ENCODE results near the gene IRF4. TPM values are rescaled to one million over a fixed set of nuclear protein-coding genes. Genes with fewer than 3 reads are reported as not detected.

IRF4 gene
- total RNA-seq, 1 experiment from 2014 or later: not detected

DNA sequence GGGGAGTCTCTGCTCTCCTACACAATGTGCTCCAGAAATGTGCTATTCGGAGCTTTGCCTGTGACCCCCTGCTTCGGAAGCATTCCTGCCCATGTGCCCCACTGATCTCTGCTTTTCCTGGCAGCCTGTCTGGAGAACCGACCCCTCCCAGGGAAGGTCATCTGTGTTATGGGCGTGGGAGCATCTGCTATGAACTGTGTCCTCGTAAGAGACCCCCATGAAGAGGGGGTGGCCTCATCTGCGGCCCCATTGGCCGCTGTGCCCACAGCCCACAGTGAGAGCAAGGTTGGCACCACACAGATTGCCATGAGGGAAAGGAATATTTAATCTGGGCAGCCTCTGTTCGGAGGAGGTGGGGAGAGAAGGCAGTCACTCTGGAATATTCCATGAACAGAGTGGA lies 32.7 kb upstream of the IRF4 start:
- no peaks in the 10 kb centered on the region for H3K27me3 Mint-ChIP-seq (ENCODE audit: unreplicated experiment)
- peaks cover 5% of the 10 kb centered on the region for H3K36me3 Mint-ChIP-seq (ENCODE audit: insufficient read depth, unreplicated experiment)
- H3K27ac Mint-ChIP-seq (ENCODE audit: unreplicated experiment): no peak overlapping the region
- no peak for DNase-seq
- intact Hi-C loops (cut with micrococcal nuclease; ENCODE audit: unreplicated experiment): no loop called here
- peaks cover 8% of the 10 kb centered on the region for H3K9me3 Mint-ChIP-seq (ENCODE audit: low read depth, unreplicated experiment)
- TF ChIP-seq, protein P1, sequence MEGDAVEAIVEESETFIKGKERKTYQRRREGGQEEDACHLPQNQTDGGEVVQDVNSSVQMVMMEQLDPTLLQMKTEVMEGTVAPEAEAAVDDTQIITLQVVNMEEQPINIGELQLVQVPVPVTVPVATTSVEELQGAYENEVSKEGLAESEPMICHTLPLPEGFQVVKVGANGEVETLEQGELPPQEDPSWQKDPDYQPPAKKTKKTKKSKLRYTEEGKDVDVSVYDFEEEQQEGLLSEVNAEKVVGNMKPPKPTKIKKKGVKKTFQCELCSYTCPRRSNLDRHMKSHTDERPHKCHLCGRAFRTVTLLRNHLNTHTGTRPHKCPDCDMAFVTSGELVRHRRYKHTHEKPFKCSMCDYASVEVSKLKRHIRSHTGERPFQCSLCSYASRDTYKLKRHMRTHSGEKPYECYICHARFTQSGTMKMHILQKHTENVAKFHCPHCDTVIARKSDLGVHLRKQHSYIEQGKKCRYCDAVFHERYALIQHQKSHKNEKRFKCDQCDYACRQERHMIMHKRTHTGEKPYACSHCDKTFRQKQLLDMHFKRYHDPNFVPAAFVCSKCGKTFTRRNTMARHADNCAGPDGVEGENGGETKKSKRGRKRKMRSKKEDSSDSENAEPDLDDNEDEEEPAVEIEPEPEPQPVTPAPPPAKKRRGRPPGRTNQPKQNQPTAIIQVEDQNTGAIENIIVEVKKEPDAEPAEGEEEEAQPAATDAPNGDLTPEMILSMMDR (IDR thresholded peaks at IDR 0.05; ENCODE audit: unreplicated experiment): no peak
- no TSS peak for BruUV-seq (replicated peaks)
- CTCF ChIA-PET: no interaction called here
- no peak overlapping the region for H3K4me3 Mint-ChIP-seq (ENCODE audit: low read depth, unreplicated experiment)
- no peaks in the 10 kb centered on the region for H3K4me1 Mint-ChIP-seq (ENCODE audit: low read depth, unreplicated experiment)

DNA sequence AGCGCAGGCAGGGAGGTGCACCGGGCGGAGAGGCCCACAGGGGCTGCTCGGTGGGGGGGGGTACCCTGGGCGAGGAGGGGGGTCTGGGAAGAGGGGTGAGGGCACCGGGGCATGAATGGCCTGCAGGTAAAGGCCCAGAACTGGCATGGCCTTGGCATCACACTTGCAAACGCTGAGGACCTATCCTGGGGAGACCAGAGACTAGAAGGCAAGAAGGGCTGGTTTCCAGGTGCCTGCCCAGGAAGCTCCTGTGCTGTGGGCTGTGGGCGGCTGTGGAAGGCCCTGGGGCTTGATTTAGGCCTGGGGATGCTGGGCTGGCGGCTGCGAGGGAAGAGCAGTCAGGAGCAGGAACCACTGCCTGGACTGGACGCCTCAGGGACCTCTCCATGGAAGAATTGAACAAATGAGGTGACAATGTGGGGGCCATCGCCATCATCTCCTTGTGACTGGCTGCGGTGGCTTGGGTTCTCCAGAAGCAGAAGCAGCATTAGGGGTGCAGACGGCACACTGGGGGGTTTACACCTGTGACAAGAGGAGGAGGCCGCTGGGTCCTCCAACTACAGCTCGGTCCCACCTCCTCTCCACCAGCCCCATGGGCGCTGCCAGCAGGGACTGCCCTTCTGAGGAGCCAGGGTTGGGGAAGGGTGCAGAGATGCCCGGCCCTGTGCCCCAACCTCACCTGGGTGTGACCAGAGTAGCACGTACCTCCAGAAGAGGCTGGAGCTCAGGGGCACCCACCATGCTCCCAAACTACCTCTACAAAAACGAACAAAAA lies 32.1 kb upstream of the IRF4 start:
- DNase-seq: no peak
- intact Hi-C loops (cut with micrococcal nuclease; ENCODE audit: unreplicated experiment): no loop called here
- TF ChIP-seq, protein P1 (IDR thresholded peaks at IDR 0.05; ENCODE audit: unreplicated experiment): no peak
- H3K9me3 Mint-ChIP-seq (ENCODE audit: low read depth, unreplicated experiment): peaks cover 12% of the 10 kb centered on the region
- H3K36me3 Mint-ChIP-seq (ENCODE audit: insufficient read depth, unreplicated experiment): peaks cover 5% of the 10 kb centered on the region
- H3K27me3 Mint-ChIP-seq (ENCODE audit: unreplicated experiment): no peaks in the 10 kb centered on the region
- BruUV-seq (replicated peaks): no TSS peak
- CTCF ChIA-PET: no interaction called here
- H3K4me1 Mint-ChIP-seq (ENCODE audit: low read depth, unreplicated experiment): no peaks in the 10 kb centered on the region
- H3K4me3 Mint-ChIP-seq (ENCODE audit: low read depth, unreplicated experiment): no peak overlapping the region
- H3K27ac Mint-ChIP-seq (ENCODE audit: unreplicated experiment): no peak overlapping the region

DNA sequence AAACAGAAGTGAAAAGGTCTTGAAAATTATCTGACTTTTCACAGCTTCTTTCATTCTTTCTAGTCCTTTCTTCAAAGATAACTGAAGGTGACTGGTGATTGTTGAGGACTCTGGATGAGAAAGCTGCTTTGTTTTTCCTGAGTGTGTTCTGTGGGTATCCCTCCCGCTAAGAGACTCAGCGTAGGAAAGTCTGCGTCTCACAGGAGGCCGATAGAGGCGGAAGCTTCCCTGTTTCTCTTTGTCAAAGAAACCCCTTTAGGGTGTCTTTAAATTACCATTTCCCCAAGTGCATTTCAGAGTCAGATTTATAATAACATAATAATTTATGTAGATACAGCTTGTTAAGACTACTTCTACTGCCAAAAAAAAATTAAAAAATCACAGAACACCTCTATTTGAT lies 31.2 kb upstream of the IRF4 start:
- no peaks in the 10 kb centered on the region for H3K27me3 Mint-ChIP-seq (ENCODE audit: unreplicated experiment)
- no peak for DNase-seq
- H3K9me3 Mint-ChIP-seq (ENCODE audit: low read depth, unreplicated experiment): peaks cover 9% of the 10 kb centered on the region
- CTCF ChIA-PET: no interaction called here
- H3K36me3 Mint-ChIP-seq (ENCODE audit: insufficient read depth, unreplicated experiment): peaks cover 5% of the 10 kb centered on the region
- TF ChIP-seq, protein P1 (IDR thresholded peaks at IDR 0.05; ENCODE audit: unreplicated experiment): no peak
- no peak overlapping the region for H3K27ac Mint-ChIP-seq (ENCODE audit: unreplicated experiment)
- BruUV-seq (replicated peaks): no TSS peak
- intact Hi-C loops (cut with micrococcal nuclease; ENCODE audit: unreplicated experiment): no loop called here
- H3K4me3 Mint-ChIP-seq (ENCODE audit: low read depth, unreplicated experiment): no peak overlapping the region
- no peaks in the 10 kb centered on the region for H3K4me1 Mint-ChIP-seq (ENCODE audit: low read depth, unreplicated experiment)

DNA sequence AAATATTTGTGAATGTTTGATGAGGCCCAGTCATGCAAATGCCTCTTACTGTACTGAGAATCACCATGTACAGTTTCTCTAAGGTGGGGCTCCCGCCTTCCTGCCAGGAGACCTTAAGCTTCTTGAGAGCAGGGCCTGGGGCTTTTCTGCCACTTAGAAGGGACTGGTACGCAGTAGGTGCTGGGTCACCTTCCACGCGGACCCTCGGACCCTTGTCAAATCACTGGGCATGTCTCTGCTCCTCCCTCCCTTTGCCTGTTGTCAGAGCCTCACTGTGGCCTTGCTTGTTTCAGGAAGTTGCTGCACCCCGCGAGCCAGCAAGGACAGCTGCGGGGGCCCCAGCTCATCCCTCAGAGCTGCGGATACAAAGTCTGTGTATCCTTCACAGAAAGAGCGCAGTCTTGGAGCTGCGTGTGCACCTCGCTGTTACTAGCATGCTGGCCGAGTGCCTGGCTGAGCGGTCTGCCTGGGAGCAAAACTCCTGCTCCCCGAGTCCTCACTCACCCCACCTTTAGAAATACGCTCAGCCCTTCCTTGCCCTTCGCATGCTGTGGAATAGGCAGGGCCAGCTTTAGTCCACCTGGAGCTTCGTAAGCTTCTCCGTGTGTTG lies 30.7 kb upstream of the IRF4 start:
- no peak overlapping the region for H3K27ac Mint-ChIP-seq (ENCODE audit: unreplicated experiment)
- TF ChIP-seq, protein P1 (IDR thresholded peaks at IDR 0.05; ENCODE audit: unreplicated experiment): no peak
- BruUV-seq (replicated peaks): no TSS peak
- H3K4me3 Mint-ChIP-seq (ENCODE audit: low read depth, unreplicated experiment): no peak overlapping the region
- peaks cover 5% of the 10 kb centered on the region for H3K36me3 Mint-ChIP-seq (ENCODE audit: insufficient read depth, unreplicated experiment)
- H3K27me3 Mint-ChIP-seq (ENCODE audit: unreplicated experiment): no peaks in the 10 kb centered on the region
- no peaks in the 10 kb centered on the region for H3K4me1 Mint-ChIP-seq (ENCODE audit: low read depth, unreplicated experiment)
- CTCF ChIA-PET: no interaction called here
- DNase-seq: no peak
- H3K9me3 Mint-ChIP-seq (ENCODE audit: low read depth, unreplicated experiment): peaks cover 12% of the 10 kb centered on the region
- intact Hi-C loops (cut with micrococcal nuclease; ENCODE audit: unreplicated experiment): no loop called here

Measured in Calu3 (cell line).